Glutamatergic neuron (in vitro differentiated cells): ENCODE results near the gene NPW. TPM values are rescaled to one million over a fixed set of nuclear protein-coding genes. Genes with fewer than 3 reads are reported as not detected.
A peak's percentile ranks its signal among the peaks of the same experiment; 100 is the strongest.

Experiments used
- DNase-seq: peaks from one replicate; pipeline ENCODE4 v3.0.0; 2022
- H3K27ac Mint-ChIP-seq: one replicate; pipeline ENCODE4 v1.8.0; 2020; ENCODE audit warnings: mild to moderate bottlenecking, mixed read lengths, inconsistent platforms; ENCODE audit not compliant: unreplicated experiment
- H3K27me3 Mint-ChIP-seq: one replicate; pipeline ENCODE4 v1.8.0; 2020; ENCODE audit warnings: mild to moderate bottlenecking, moderate library complexity, mixed read lengths, inconsistent platforms; ENCODE audit not compliant: unreplicated experiment
- H3K36me3 Mint-ChIP-seq: one replicate; pipeline ENCODE4 v1.8.0; 2020; ENCODE audit warnings: mild to moderate bottlenecking, mixed read lengths, inconsistent platforms; ENCODE audit not compliant: unreplicated experiment
- H3K4me1 Mint-ChIP-seq: one replicate; pipeline ENCODE4 v1.8.0; 2020; ENCODE audit warnings: mild to moderate bottlenecking, low read depth, mixed read lengths, inconsistent platforms; ENCODE audit not compliant: unreplicated experiment
- H3K4me3 Mint-ChIP-seq: one replicate; pipeline ENCODE4 v1.8.0; 2020; ENCODE audit warnings: mild to moderate bottlenecking, mixed read lengths, inconsistent platforms; ENCODE audit not compliant: unreplicated experiment
- H3K9me3 Mint-ChIP-seq: one replicate; pipeline ENCODE4 v1.8.0; 2020; ENCODE audit warnings: mild to moderate bottlenecking, moderate library complexity, mixed read lengths, inconsistent platforms; ENCODE audit not compliant: unreplicated experiment
- total RNA-seq: library from RNA; stranded (reverse); fragmentation: NEBNext Ultra II Directional; extraction: Animal tissue kit (Norgen Biotek cat#: 25700); gene quantifications from one replicate; pipeline ENCODE4 v1.2.1, GENCODE V29; 2021; ENCODE audit not compliant: unreplicated experiment
- TF ChIP-seq, protein P1 (sequence below): fragments of 200-600 bp; sonication (generic); IDR thresholded peaks from one replicate; pipeline ENCODE4 v1.5.0; 2021; ENCODE audit not compliant: partially characterized antibody, unreplicated experiment

Gene NPW
- total RNA-seq, 1 donor from 2014 or later: 0.91 TPM

DNA sequence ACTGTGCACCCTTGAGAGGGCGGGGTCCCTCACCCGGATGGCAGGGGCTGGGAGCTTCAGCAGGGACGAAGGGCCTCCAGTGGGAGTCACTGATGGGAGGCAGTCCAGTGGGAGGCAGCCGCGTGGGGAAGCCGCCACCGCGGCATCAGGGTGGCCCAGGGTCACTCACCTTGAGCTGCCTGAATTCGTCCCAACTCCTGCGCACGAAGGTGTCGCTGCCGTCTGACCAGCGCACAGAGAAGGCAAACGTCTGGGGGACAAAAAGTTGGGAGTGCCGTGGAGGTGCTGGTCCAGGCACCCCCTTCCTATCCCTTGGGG is 38.9 kb upstream of the NPW start:
- H3K9me3 Mint-ChIP-seq: peaks cover 2% of the 10 kb centered on the region
- H3K36me3 Mint-ChIP-seq: no peaks in the 10 kb centered on the region
- TF ChIP-seq, protein P1, sequence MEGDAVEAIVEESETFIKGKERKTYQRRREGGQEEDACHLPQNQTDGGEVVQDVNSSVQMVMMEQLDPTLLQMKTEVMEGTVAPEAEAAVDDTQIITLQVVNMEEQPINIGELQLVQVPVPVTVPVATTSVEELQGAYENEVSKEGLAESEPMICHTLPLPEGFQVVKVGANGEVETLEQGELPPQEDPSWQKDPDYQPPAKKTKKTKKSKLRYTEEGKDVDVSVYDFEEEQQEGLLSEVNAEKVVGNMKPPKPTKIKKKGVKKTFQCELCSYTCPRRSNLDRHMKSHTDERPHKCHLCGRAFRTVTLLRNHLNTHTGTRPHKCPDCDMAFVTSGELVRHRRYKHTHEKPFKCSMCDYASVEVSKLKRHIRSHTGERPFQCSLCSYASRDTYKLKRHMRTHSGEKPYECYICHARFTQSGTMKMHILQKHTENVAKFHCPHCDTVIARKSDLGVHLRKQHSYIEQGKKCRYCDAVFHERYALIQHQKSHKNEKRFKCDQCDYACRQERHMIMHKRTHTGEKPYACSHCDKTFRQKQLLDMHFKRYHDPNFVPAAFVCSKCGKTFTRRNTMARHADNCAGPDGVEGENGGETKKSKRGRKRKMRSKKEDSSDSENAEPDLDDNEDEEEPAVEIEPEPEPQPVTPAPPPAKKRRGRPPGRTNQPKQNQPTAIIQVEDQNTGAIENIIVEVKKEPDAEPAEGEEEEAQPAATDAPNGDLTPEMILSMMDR: no peak
- H3K27ac Mint-ChIP-seq: no peak overlapping the region
- H3K4me1 Mint-ChIP-seq: peaks cover 16% of the 10 kb centered on the region
- no peak overlapping the region for H3K4me3 Mint-ChIP-seq
- DNase-seq: no peak
- peaks cover 11% of the 10 kb centered on the region for H3K27me3 Mint-ChIP-seq

GRCh38 chr16:1981398-1981836 is 38.2 kb upstream of the NPW start, which contains the start of gene NOXO1:
NOXO1 (minus strand) TSS chr16:1981469; CDS start chr16:1981179, 290 bp downstream.
- H3K4me1 Mint-ChIP-seq: peaks cover 16% of the 10 kb centered on the region
- peaks cover 11% of the 10 kb centered on the region for H3K27me3 Mint-ChIP-seq
- H3K27ac Mint-ChIP-seq: peak within 1 kb of the TSS; percentile 92
- peaks cover 2% of the 10 kb centered on the region for H3K9me3 Mint-ChIP-seq
- no peaks in the 10 kb centered on the region for H3K36me3 Mint-ChIP-seq
- no peak for DNase-seq
- peak within 1 kb of the TSS; percentile 87 for H3K4me3 Mint-ChIP-seq
- TF ChIP-seq, protein P1: no peak

GRCh38 chr16:1982013-1982433 is 37.6 kb upstream of the NPW start:
- Mint-ChIP-seq H3K27ac (peak overlapping the region; percentile 92), H3K4me3 (peak overlapping the region; percentile 87), H3K27me3 (peaks cover 11% of the 10 kb centered on the region), H3K4me1 (peaks cover 16% of the 10 kb centered on the region), H3K9me3 (peaks cover 2% of the 10 kb centered on the region), H3K36me3 (no peaks in the 10 kb centered on the region)
- TF ChIP-seq, protein P1: no peak
- no peak for DNase-seq

DNA sequence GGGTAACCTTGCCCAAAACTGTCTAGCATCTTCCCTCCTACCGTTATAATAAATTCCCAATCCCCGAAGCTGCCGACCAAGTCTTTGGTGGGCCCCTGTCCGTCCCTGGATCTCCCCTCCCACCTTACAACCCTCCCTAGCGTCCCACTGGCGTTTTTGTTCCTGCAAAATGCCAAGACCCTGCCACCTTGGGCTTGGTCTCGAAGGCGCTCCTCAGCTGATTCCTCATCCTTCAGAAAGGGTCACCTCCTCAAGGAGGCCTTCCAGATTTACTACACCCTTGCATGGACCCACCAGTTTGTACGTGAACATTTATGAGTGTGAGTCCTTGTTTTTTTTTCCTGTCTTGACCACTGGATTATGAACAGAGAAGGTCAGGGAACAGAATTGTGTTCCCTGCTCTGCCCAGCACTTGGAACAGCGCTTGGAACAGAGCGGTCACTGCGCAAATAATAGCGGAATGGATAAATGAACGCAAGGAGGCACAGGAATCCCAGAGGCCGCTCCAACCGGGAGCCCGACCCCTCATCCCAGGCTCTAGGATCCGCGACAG is 36.5 kb upstream of the NPW start:
- H3K27me3 Mint-ChIP-seq: peaks cover 11% of the 10 kb centered on the region
- no peak for DNase-seq
- TF ChIP-seq, protein P1: no peak
- H3K4me3 Mint-ChIP-seq: peak overlapping the region; percentile 87
- peaks cover 16% of the 10 kb centered on the region for H3K4me1 Mint-ChIP-seq
- peaks cover 2% of the 10 kb centered on the region for H3K9me3 Mint-ChIP-seq
- peak overlapping the region; percentile 92 for H3K27ac Mint-ChIP-seq
- no peaks in the 10 kb centered on the region for H3K36me3 Mint-ChIP-seq

- Mint-ChIP-seq H3K4me1 (peaks cover 19% of the 10 kb centered on the region), H3K4me3 (peak within 1 kb of the TSS; percentile 87)
These were observed 35.8 kb upstream of the NPW start, which contains the start of gene GFER for GRCh38 chr16:1983544-1984346. GFER (plus strand) TSS chr16:1984193; CDS start chr16:1984219, 26 bp downstream.

More at GRCh38 chr16:1983544-1984346, 35.8 kb upstream of the NPW start, which contains the start of gene GFER:
- Mint-ChIP-seq H3K9me3 (peaks cover 7% of the 10 kb centered on the region), H3K27me3 (peaks cover 14% of the 10 kb centered on the region), H3K27ac (peak within 1 kb of the TSS; percentile 92), H3K36me3 (no peaks in the 10 kb centered on the region)
- DNase-seq: peak; percentile 97
- TF ChIP-seq, protein P1: no peak
